A549 (cell line): ENCODE measurements around the gene LGALS7. TPM values are rescaled to one million over a fixed set of nuclear protein-coding genes. Genes with fewer than 3 reads are reported as not detected.

Source experiments
- ATAC-seq, 2 experiments: fragments of 200-7000 bp in 1 of 2; fragments of >200 bp in 1 of 2; cut with Nextera tagmentation in 1 of 2; cut with Tn5 transposase in 1 of 2; 3 replicates each; pipeline versions ENCODE4 v1.8.0 to v1.9.1; 2018 to 2020; ENCODE audit warnings: mild to moderate bottlenecking in 1 of 2, moderate library complexity in 1 of 2
- CTCF ChIA-PET: fragments of 300-600 bp; sonication (Branson Sonifier 250); formaldehyde crosslinking; extraction: SDS; loops from one replicate; lab custom pipeline; 2021; ENCODE audit warnings: antibody characterized with exemption, inconsistent platforms; lab: Yijun Ruan, JAX
- POLR2A ChIA-PET: fragments of 350-600 bp; formaldehyde crosslinking; extraction: SDS; loops from one replicate; lab custom pipeline; 2021; ENCODE audit warnings: antibody characterized with exemption, inconsistent platforms; lab: Yijun Ruan, JAX
- DNase-seq, 2 experiments: peaks; one replicate each; pipeline versions ENCODE4 v3.0.0 to v3.0.0-alpha.2; 2011 to 2016; ENCODE audit warnings: low read depth in 1 of 2, low spot score in 1 of 2
- FAIRE-seq: peaks from 2 replicates; lab custom pipeline; 2011; peaks lifted over from hg19 to GRCh38; lab: Jason Lieb, UNC
- H3K27ac ChIP-seq, 2 experiments: fragments of >200 bp; sonication (Bioruptor Twin); formaldehyde crosslinking; 3 replicates each; pipeline ENCODE4 v1.5.1; 2016 to 2017
- H3K4me1 ChIP-seq: fragments of >200 bp; sonication (Bioruptor Twin); formaldehyde crosslinking; 3 replicates; pipeline ENCODE4 v1.6.1; 2016
- H3K4me2 ChIP-seq: fragments of >200 bp; sonication (Bioruptor Twin); formaldehyde crosslinking; 3 replicates; pipeline ENCODE4 v1.6.1; 2016
- H3K4me3 ChIP-seq: fragments of >200 bp; sonication (Bioruptor Twin); formaldehyde crosslinking; 3 replicates; pipeline ENCODE4 v1.5.1; 2016
- H3K9me3 ChIP-seq: fragments of >200 bp; sonication (Bioruptor Twin); formaldehyde crosslinking; 3 replicates; pipeline ENCODE4 v1.6.1; 2016
- BHLHE40 ChIP-seq: IDR thresholded peaks from 2 replicates; pipeline ENCODE4 v1.6.1; 2012; ENCODE audit warnings: low read depth, low read length, inconsistent platforms
- CBX2 ChIP-seq: fragments of 200-600 bp; sonication (generic); IDR thresholded peaks from 2 replicates; pipeline ENCODE4 v1.6.1; 2016; ENCODE audit warnings: low read depth, mild to moderate bottlenecking, borderline replicate concordance
- CBX8 ChIP-seq: fragments of 200-600 bp; sonication (generic); IDR thresholded peaks from 2 replicates; pipeline ENCODE4 v1.6.1; 2016
- CHD4 ChIP-seq: fragments of 200-600 bp; sonication (generic); IDR thresholded peaks from 2 replicates; pipeline ENCODE4 v1.6.1; 2016; ENCODE audit warnings: antibody characterized with exemption, mild to moderate bottlenecking, borderline replicate concordance
- FOSB ChIP-seq: fragments of 250-450 bp; sonication (Bioruptor Pico); IDR thresholded peaks from 2 replicates; pipeline ENCODE4 v1.5.0; 2020; ENCODE audit warnings: mild to moderate bottlenecking, moderate library complexity
- FOXS1 ChIP-seq: fragments of 250-450 bp; sonication (Bioruptor Pico); IDR thresholded peaks from 2 replicates; pipeline ENCODE4 v1.5.0; 2020; ENCODE audit warnings: mild to moderate bottlenecking, moderate library complexity
- HOXB5 ChIP-seq: fragments of 250-450 bp; sonication (Bioruptor Pico); IDR thresholded peaks from 2 replicates; pipeline ENCODE4 v1.5.0; 2020; ENCODE audit warnings: mild to moderate bottlenecking, moderate library complexity
- KDM5A ChIP-seq: fragments of 200-600 bp; sonication (generic); IDR thresholded peaks from 2 replicates; pipeline ENCODE4 v1.6.1; 2016; ENCODE audit warnings: antibody characterized with exemption, mild to moderate bottlenecking
- MAZ ChIP-seq: fragments of 150-350 bp; IDR thresholded peaks from 2 replicates; pipeline ENCODE4 v1.6.1; 2014; ENCODE audit warnings: antibody characterized with exemption, low read depth, low read length, borderline replicate concordance
- NR3C1 ChIP-seq: fragments of >200 bp; sonication (Bioruptor Twin); formaldehyde crosslinking; IDR thresholded peaks from 3 replicates; pipeline ENCODE4 v1.6.1; 2017
- RAD21 ChIP-seq, 2 experiments: fragments of >200 bp in 1 of 2; sonication (Bioruptor Twin) in 1 of 2; formaldehyde crosslinking in 1 of 2; IDR thresholded peaks in 1 of 2; conservative IDR thresholded peaks in 1 of 2; 2 replicates in 1 of 2; 3 replicates in 1 of 2; pipeline ENCODE4 v1.6.1; 2012 to 2018; ENCODE audit warnings: inconsistent platforms in 1 of 2
- RFX5 ChIP-seq: fragments of 450-650 bp; IDR thresholded peaks from 2 replicates; pipeline ENCODE4 v1.7.1; 2014; ENCODE audit warnings: antibody characterized with exemption, mild to moderate bottlenecking, moderate library complexity
- RNF2 ChIP-seq: fragments of 200-600 bp; sonication (generic); IDR thresholded peaks from 2 replicates; pipeline ENCODE4 v1.6.1; 2016; ENCODE audit warnings: low read depth, mild to moderate bottlenecking, antibody characterized with exemption, moderate library complexity, borderline replicate concordance
- ZNF302 ChIP-seq: fragments of 250-450 bp; sonication (Bioruptor Pico); IDR thresholded peaks from 2 replicates; pipeline ENCODE4 v1.9.0; 2021; ENCODE audit warnings: inconsistent platforms, mild to moderate bottlenecking, moderate library complexity
- WGBS: methylation state at CpG from one replicate; pipeline ENCODE4 v1.1.6; 2017; ENCODE audit errors: missing lambda C conversion rate; 5-methylcytosine and 5-hydroxymethylcytosine counted together
- polyA plus RNA-seq, 4 experiments: library from polyadenylated mRNA; depleted of rRNA in 3 of 4; stranded (reverse); fragments of >200 nt; fragmentation: RNase III in 1 of 4; extraction: RNeasy Plus Mini Kit Qiagen cat#74134 plus additional on column Dnase treatment in 1 of 4; gene quantifications; 2 replicates in 3 of 4; 3 replicates in 1 of 4; pipeline ENCODE4 v1.2.3, GENCODE V29; 2011 to 2017
- TF ChIP-seq, protein P1 (sequence below): fragments of 150-350 bp; IDR thresholded peaks from 2 replicates; pipeline ENCODE4 v1.6.1; 2014; ENCODE audit warnings: low read depth, mild to moderate bottlenecking, low read length
- TF ChIP-seq, protein P2 (sequence below): IDR thresholded peaks from 2 replicates; pipeline ENCODE4 v1.6.1; 2012; ENCODE audit warnings: low read depth, borderline replicate concordance
- TF ChIP-seq, protein P3 (sequence below): fragments of >200 bp; sonication (Bioruptor Twin); formaldehyde crosslinking; IDR thresholded peaks from 3 replicates; pipeline ENCODE4 v1.5.1; 2016
- TF ChIP-seq, protein P4 (sequence below): fragments of >200 bp; sonication (Bioruptor Twin); formaldehyde crosslinking; IDR thresholded peaks from 2 replicates; pipeline ENCODE4 v1.6.1; 2016
- TF ChIP-seq, protein P5 (sequence below): fragments of 200-600 bp; sonication (generic); IDR thresholded peaks from 2 replicates; pipeline ENCODE4 v1.6.1; 2016; ENCODE audit warnings: antibody characterized with exemption, mild to moderate bottlenecking, moderate library complexity

Gene LGALS7
- polyA plus RNA-seq, 2 of the 4 experiments (the other 2 are of a cell fraction): not detected

DNA sequence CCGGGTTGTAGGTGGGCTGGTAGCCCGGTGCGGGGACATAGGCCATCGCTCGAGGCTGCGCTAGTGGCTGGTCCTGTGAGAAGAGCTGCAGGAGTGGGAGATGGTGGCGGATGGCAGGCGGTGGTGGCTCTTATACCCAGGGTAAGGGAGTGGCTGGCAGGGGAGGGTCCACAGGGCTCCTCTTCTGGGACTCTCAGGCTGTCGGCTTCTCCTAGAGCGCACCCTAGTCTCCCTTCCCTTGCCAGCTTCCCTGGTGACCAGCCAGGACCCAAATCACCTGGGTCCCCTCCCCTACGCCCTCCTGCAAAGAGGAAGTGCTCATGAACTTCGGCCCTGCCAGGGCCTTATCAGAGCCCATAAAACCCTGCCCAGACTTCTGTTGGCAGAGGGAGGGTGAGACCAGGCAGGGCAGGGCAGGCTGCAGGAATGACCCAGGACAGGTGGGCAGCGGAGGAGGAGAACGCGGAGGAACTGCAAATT is 39.6 kb upstream of the LGALS7 start, which contains the start of gene LGALS4:
Gene LGALS4, minus strand, starts transcription at position 105 of the 480 bp plus-strand sequence. Its CDS starts 59 bp downstream, at position 46.
- no peak within 1 kb of the TSS for H3K4me3 ChIP-seq
- 79% methylated on average over 15 of the region's 15 CpGs for WGBS
- no peak within 1 kb of the TSS for H3K4me2 ChIP-seq
- TF ChIP-seq CBX2: no peak
- H3K27ac ChIP-seq: peak within 1 kb of the TSS in 1 of 2 experiments; percentile 31; a peak in 3 of 6 replicates
- POLR2A ChIA-PET: interaction anchor here (0.6 to 0.7 kb wide), 2 partner anchors 37 to 83 kb away, joined by 3 read pairs; no protein-coding TSS in a partner anchor
- CTCF ChIA-PET: interaction anchor here (0.9 to 2.0 kb wide), 9 partner anchors 11 to 411 kb away, joined by 3 to 7 read pairs (median 4); partner anchors contain the start of genes FAM98C, MRPS12 and SARS2
- peak in 1 of 2 experiments; percentile 44 for DNase-seq
- ATAC-seq: peak; percentile 37 to 45
- H3K9me3 ChIP-seq: no peaks in the 10 kb centered on the region
- no peak for FAIRE-seq
- H3K4me1 ChIP-seq: peaks cover 13% of the 10 kb centered on the region

GRCh38 chr19:38812009-38812840 is 38.9 kb upstream of the LGALS7 start:
- Histone ChIP-seq H3K4me2 (no peak overlapping the region), H3K27ac (peak overlapping the region in 1 of 2 experiments; percentile 31; a peak in 3 of 6 replicates), H3K9me3 (no peaks in the 10 kb centered on the region), H3K4me3 (no peak overlapping the region), H3K4me1 (peaks cover 20% of the 10 kb centered on the region)
- 91% methylated on average over 18 of the region's 18 CpGs for WGBS
- CTCF ChIA-PET: interaction anchor here (0.7 to 2.0 kb wide), 11 partner anchors 10 to 477 kb away, joined by 3 to 7 read pairs (median 3); partner anchors contain the start of genes FAM98C, MRPS12 and SARS2
- FAIRE-seq (no peak), DNase-seq (no peak), ATAC-seq (peak; percentile 3 to 5; a peak in 1 of 6 replicates)
- POLR2A ChIA-PET: no interaction called here
- TF ChIP-seq RAD21 (conservative IDR thresholded peaks at IDR 0.05 in 1 of 2, IDR thresholded peaks at IDR 0.05 in 1 of 2) (no peak), NR3C1 (no peak), BHLHE40 (no peak), RNF2 (no peak), KDM5A (no peak), FOXS1 (CRISPR knock-in tag) (no peak), CHD4 (no peak), ZNF302 (no peak), CBX8 (no peak), RFX5 (no peak), CBX2 (no peak), MAZ (no peak), HOXB5 (CRISPR knock-in tag) (no peak), FOSB (no peak)
- TF ChIP-seq, protein P1, sequence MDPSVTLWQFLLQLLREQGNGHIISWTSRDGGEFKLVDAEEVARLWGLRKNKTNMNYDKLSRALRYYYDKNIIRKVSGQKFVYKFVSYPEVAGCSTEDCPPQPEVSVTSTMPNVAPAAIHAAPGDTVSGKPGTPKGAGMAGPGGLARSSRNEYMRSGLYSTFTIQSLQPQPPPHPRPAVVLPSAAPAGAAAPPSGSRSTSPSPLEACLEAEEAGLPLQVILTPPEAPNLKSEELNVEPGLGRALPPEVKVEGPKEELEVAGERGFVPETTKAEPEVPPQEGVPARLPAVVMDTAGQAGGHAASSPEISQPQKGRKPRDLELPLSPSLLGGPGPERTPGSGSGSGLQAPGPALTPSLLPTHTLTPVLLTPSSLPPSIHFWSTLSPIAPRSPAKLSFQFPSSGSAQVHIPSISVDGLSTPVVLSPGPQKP: no peak
- TF ChIP-seq, protein P2, sequence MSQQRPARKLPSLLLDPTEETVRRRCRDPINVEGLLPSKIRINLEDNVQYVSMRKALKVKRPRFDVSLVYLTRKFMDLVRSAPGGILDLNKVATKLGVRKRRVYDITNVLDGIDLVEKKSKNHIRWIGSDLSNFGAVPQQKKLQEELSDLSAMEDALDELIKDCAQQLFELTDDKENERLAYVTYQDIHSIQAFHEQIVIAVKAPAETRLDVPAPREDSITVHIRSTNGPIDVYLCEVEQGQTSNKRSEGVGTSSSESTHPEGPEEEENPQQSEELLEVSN: no peak
- TF ChIP-seq, protein P3, sequence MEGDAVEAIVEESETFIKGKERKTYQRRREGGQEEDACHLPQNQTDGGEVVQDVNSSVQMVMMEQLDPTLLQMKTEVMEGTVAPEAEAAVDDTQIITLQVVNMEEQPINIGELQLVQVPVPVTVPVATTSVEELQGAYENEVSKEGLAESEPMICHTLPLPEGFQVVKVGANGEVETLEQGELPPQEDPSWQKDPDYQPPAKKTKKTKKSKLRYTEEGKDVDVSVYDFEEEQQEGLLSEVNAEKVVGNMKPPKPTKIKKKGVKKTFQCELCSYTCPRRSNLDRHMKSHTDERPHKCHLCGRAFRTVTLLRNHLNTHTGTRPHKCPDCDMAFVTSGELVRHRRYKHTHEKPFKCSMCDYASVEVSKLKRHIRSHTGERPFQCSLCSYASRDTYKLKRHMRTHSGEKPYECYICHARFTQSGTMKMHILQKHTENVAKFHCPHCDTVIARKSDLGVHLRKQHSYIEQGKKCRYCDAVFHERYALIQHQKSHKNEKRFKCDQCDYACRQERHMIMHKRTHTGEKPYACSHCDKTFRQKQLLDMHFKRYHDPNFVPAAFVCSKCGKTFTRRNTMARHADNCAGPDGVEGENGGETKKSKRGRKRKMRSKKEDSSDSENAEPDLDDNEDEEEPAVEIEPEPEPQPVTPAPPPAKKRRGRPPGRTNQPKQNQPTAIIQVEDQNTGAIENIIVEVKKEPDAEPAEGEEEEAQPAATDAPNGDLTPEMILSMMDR: no peak
- TF ChIP-seq, protein P4, sequence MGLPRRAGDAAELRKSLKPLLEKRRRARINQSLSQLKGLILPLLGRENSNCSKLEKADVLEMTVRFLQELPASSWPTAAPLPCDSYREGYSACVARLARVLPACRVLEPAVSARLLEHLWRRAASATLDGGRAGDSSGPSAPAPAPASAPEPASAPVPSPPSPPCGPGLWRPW: no peak
- TF ChIP-seq, protein P5, sequence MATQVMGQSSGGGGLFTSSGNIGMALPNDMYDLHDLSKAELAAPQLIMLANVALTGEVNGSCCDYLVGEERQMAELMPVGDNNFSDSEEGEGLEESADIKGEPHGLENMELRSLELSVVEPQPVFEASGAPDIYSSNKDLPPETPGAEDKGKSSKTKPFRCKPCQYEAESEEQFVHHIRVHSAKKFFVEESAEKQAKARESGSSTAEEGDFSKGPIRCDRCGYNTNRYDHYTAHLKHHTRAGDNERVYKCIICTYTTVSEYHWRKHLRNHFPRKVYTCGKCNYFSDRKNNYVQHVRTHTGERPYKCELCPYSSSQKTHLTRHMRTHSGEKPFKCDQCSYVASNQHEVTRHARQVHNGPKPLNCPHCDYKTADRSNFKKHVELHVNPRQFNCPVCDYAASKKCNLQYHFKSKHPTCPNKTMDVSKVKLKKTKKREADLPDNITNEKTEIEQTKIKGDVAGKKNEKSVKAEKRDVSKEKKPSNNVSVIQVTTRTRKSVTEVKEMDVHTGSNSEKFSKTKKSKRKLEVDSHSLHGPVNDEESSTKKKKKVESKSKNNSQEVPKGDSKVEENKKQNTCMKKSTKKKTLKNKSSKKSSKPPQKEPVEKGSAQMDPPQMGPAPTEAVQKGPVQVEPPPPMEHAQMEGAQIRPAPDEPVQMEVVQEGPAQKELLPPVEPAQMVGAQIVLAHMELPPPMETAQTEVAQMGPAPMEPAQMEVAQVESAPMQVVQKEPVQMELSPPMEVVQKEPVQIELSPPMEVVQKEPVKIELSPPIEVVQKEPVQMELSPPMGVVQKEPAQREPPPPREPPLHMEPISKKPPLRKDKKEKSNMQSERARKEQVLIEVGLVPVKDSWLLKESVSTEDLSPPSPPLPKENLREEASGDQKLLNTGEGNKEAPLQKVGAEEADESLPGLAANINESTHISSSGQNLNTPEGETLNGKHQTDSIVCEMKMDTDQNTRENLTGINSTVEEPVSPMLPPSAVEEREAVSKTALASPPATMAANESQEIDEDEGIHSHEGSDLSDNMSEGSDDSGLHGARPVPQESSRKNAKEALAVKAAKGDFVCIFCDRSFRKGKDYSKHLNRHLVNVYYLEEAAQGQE: no peak
